NK-92 treated with Interleukin-12 subunit alpha and Interleukin-12 subunit beta, amount 100 ng/mL, for 24 hours (cell line): ENCODE data around the gene GALNT16.

Experiments used
- DNase-seq: peaks from one replicate; lab custom pipeline; 2025; lab: John Stamatoyannopoulos, UW

GALNT16 gene

GRCh38 chr14:69317780-69318179, 57.8 kb downstream of the GALNT16 start:
- DNase-seq, result no peak

GRCh38 chr14:69318241-69318640, 58.3 kb downstream of the GALNT16 start:
- no peak for DNase-seq

- no peak for DNase-seq
Measured at GRCh38 chr14:69318901-69319475, 59.0 kb downstream of the GALNT16 start.

- DNase-seq, result no peak
Measured at GRCh38 chr14:69319911-69320310, 60.0 kb downstream of the GALNT16 start.

- no peak for DNase-seq
Measured at GRCh38 chr14:69320581-69321365, 60.8 kb downstream of the GALNT16 start.

GRCh38 chr14:69321601-69322330, 61.8 kb downstream of the GALNT16 start:
- no peak for DNase-seq

- DNase-seq, result no peak
Measured at GRCh38 chr14:69323266-69323998, 63.5 kb downstream of the GALNT16 start.

GRCh38 chr14:69323999-69324282, 64.0 kb downstream of the GALNT16 start:
- no peak for DNase-seq

GRCh38 chr14:69324341-69324931, 64.5 kb downstream of the GALNT16 start:
- DNase-seq, result no peak

- no peak for DNase-seq
Measured at GRCh38 chr14:69325086-69325485, 65.1 kb downstream of the GALNT16 start.

- DNase-seq, result no peak
Measured at GRCh38 chr14:69325646-69326265, 65.8 kb downstream of the GALNT16 start.

- DNase-seq, result no peak
Measured at GRCh38 chr14:69326611-69327010, 66.7 kb downstream of the GALNT16 start.

GRCh38 chr14:69327507-69327906, 67.5 kb downstream of the GALNT16 start:
- DNase-seq, result no peak

- no peak for DNase-seq
Measured at GRCh38 chr14:69328317-69328716, 68.4 kb downstream of the GALNT16 start.

- DNase-seq, result no peak
Measured at GRCh38 chr14:69328765-69329164, 68.8 kb downstream of the GALNT16 start.

- no peak for DNase-seq
Measured at GRCh38 chr14:69331206-69331605, 71.2 kb downstream of the GALNT16 start.

GRCh38 chr14:69332782-69333395, 72.9 kb downstream of the GALNT16 start:
- no peak for DNase-seq

- no peak for DNase-seq
Measured at GRCh38 chr14:69333791-69334337, 73.9 kb downstream of the GALNT16 start.

- no peak for DNase-seq
Measured at GRCh38 chr14:69334576-69334975, 74.6 kb downstream of the GALNT16 start.

GRCh38 chr14:69335371-69335771, 75.4 kb downstream of the GALNT16 start:
- DNase-seq, result no peak

- DNase-seq, result no peak
Measured at GRCh38 chr14:69337984-69338383, 78.0 kb downstream of the GALNT16 start.
